CD4-positive, CD25-positive, alpha-beta regulatory T cell (primary cell): ENCODE data around the gene SPATA7. TPM values are rescaled to one million over a fixed set of nuclear protein-coding genes. Genes with fewer than 3 reads are reported as not detected.

Source experiments
- ATAC-seq, 2 donors: fragments of 150-1000 bp; cut with Tn5 transposase; one replicate each; pipeline ENCODE4 v1.10.0; 2021; ENCODE audit warnings: low read depth in 2 of 2, moderate number of reproducible peaks in 2 of 2, moderate library complexity in 1 of 2
- DNase-seq, 3 donors: peaks; one replicate each; pipeline versions ENCODE4 v3.0.0 to v3.0.0-alpha.2; 2012 to 2022; ENCODE audit warnings: mixed read lengths in 1 of 3
- H3K27ac ChIP-seq: one replicate; pipeline ENCODE4 v1.7.0; 2013; ENCODE audit warnings: mild to moderate bottlenecking, low read length; ENCODE audit not compliant: insufficient read depth, poor library complexity, severe bottlenecking
- H3K27me3 ChIP-seq: one replicate; pipeline ENCODE4 v1.7.0; 2013; ENCODE audit warnings: low read length; ENCODE audit not compliant: control insufficient read depth, insufficient read depth
- H3K36me3 ChIP-seq: one replicate; pipeline ENCODE4 v1.7.0; 2013; ENCODE audit warnings: mild to moderate bottlenecking, low read length, moderate library complexity; ENCODE audit not compliant: control insufficient read depth, insufficient read depth
- H3K4me1 ChIP-seq: 2 replicates; pipeline ENCODE4 v1.7.0; 2013; ENCODE audit warnings: mild to moderate bottlenecking, low read length; ENCODE audit not compliant: insufficient read depth, control insufficient read depth, poor library complexity, severe bottlenecking
- H3K4me3 ChIP-seq: one replicate; pipeline ENCODE4 v1.7.0; 2013; ENCODE audit warnings: low read depth, mild to moderate bottlenecking, low read length, moderate library complexity
- H3K9me3 ChIP-seq, 2 experiments: 1 replicate in 1 of 2; 2 replicates in 1 of 2; pipeline ENCODE4 v1.7.0; 2013; ENCODE audit warnings: low read length in 2 of 2, mild to moderate bottlenecking in 1 of 2, moderate library complexity in 1 of 2; ENCODE audit not compliant: control insufficient read depth in 2 of 2
- H3K27ac Mint-ChIP-seq, 3 donors: one replicate each; pipeline ENCODE4 v1.8.0; 2020 to 2022; ENCODE audit warnings: mild to moderate bottlenecking in 3 of 3, mixed read lengths in 3 of 3, moderate library complexity in 2 of 3
- H3K27me3 Mint-ChIP-seq: one replicate; pipeline ENCODE4 v1.8.0; 2022; ENCODE audit warnings: mild to moderate bottlenecking, mixed read lengths
- H3K36me3 Mint-ChIP-seq: one replicate; pipeline ENCODE4 v1.8.0; 2020; ENCODE audit warnings: mixed read lengths
- H3K4me1 Mint-ChIP-seq, 4 donors: one replicate each; pipeline ENCODE4 v1.8.0; 2020 to 2022; ENCODE audit warnings: mixed read lengths in 4 of 4, mild to moderate bottlenecking in 1 of 4
- H3K4me3 Mint-ChIP-seq, 4 donors: one replicate each; pipeline ENCODE4 v1.8.0; 2020 to 2022; ENCODE audit warnings: mild to moderate bottlenecking in 4 of 4, mixed read lengths in 4 of 4, moderate library complexity in 3 of 4
- H3K9me3 Mint-ChIP-seq, 7 donors: one replicate each; pipeline ENCODE4 v1.8.0; 2020 to 2022; ENCODE audit warnings: mixed read lengths in 7 of 7, mild to moderate bottlenecking in 3 of 7, moderate library complexity in 2 of 7
- polyA plus RNA-seq, 4 donors: library from polyadenylated mRNA; unstranded; fragments of 300-500 nt; fragmentation: Illumina TruSeq; gene quantifications; one replicate each; pipeline ENCODE4 v1.2.3, GENCODE V29; 2021
- total RNA-seq: library from RNA; stranded (reverse); gene quantifications from one replicate; pipeline ENCODE4 v1.2.3, GENCODE V29; 2022

Gene SPATA7
- total and polyA plus RNA-seq, 5 donors from 2014 or later, result 1.9 to 3.8 (median 3.3) TPM

DNA sequence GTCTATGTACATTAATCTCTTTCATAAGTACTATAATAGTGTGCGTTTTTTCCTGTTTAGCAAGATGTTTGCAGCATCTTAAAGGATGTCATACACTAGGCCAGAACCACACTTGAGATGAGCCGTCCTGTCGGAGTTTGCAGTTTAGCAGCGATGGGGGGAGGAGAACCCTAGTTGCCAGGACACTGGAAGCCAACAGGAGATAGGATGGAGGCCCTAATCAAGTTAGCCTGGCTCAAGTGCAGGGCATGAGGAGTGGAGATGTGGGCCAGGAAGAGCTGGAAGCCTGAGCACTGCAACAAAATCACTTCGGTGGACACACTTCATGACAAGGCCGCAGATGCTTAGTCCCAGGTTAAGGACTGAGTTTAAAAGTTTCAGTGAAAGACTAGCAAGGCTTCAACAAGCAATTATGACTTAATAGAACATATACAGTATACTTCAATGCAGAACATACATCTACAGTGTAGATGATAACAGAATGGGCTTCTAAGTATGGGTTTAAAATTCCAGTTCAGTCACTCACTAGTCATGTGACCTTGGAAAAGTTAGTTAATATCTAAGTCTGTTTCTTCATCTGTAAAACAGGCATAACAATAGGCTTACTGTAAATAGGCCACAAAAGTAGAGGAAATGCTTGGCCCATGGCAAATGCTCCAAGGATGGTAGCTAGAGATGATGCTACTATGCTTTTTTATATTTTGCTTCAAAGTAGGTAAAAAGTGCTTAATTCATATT, 92.2 kb downstream of the SPATA7 start:
- Mint-ChIP-seq H3K9me3 (peaks cover 0 to under 1% (median 0%) of the 10 kb centered on the region in 7 donors), H3K4me3 (peak overlapping the region in 1 of 4 donors; percentile 43), H3K27ac (no peak overlapping the region), H3K27me3 (no peaks in the 10 kb centered on the region), H3K4me1 (no peaks in the 10 kb centered on the region), H3K36me3 (no peaks in the 10 kb centered on the region)
- H3K27ac ChIP-seq, result no peak overlapping the region
- H3K4me3 ChIP-seq, result no peak overlapping the region
- no peaks in the 10 kb centered on the region for H3K27me3 ChIP-seq
- DNase-seq, result no peak
- H3K9me3 ChIP-seq, result no peaks in the 10 kb centered on the region
- H3K4me1 ChIP-seq, result no peaks in the 10 kb centered on the region
- H3K36me3 ChIP-seq, result no peaks in the 10 kb centered on the region
- no peak for ATAC-seq

DNA sequence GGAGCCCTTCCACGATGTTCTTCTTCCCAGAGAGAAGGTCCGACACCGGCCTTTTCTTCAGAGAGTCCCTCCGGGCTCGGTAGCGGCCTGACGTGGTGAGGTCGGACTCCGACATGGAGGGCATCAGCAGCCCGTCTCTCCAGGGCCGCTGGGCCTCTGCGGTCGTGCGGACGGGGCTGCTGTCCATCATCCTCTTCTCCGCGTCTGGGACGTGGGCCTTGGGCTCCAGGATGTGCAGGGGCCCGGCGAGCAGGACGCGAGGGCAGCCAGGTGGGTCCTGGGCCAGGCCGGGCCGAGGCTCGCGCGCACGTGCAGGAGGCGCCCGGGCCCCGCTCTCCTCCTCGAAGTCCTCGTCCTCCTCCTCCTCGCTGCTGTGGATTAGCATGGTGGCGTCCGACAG, 93.5 kb downstream of the SPATA7 start:
- H3K27ac Mint-ChIP-seq, result no peak overlapping the region
- no peak overlapping the region for H3K27ac ChIP-seq
- H3K4me3 Mint-ChIP-seq, result no peak overlapping the region
- H3K4me3 ChIP-seq, result no peak overlapping the region
- DNase-seq, result no peak
- no peaks in the 10 kb centered on the region for H3K27me3 Mint-ChIP-seq
- no peaks in the 10 kb centered on the region for H3K36me3 Mint-ChIP-seq
- ATAC-seq, result no peak
- no peaks in the 10 kb centered on the region for H3K9me3 ChIP-seq
- H3K4me1 ChIP-seq, result no peaks in the 10 kb centered on the region
- H3K4me1 Mint-ChIP-seq, result no peaks in the 10 kb centered on the region
- H3K36me3 ChIP-seq, result no peaks in the 10 kb centered on the region
- H3K27me3 ChIP-seq, result no peaks in the 10 kb centered on the region
- H3K9me3 Mint-ChIP-seq, result peaks cover 0 to 1% (median 0%) of the 10 kb centered on the region in 7 donors

GRCh38 chr14:88479574-88479987, 94.1 kb downstream of the SPATA7 start:
- no peak overlapping the region for H3K27ac ChIP-seq

GRCh38 chr14:88481059-88481458, 95.6 kb downstream of the SPATA7 start:
- H3K27ac Mint-ChIP-seq, result no peak overlapping the region
- Histone ChIP-seq H3K27me3 (peaks cover 4% of the 10 kb centered on the region), H3K27ac (no peak overlapping the region)

More at GRCh38 chr14:88479574-88479987, 94.1 kb downstream of the SPATA7 start:
- no peaks in the 10 kb centered on the region for H3K4me1 ChIP-seq
- no peaks in the 10 kb centered on the region for H3K27me3 ChIP-seq
- no peak overlapping the region for H3K4me3 Mint-ChIP-seq
- no peaks in the 10 kb centered on the region for H3K9me3 ChIP-seq
- no peaks in the 10 kb centered on the region for H3K27me3 Mint-ChIP-seq
- H3K27ac Mint-ChIP-seq, result no peak overlapping the region
- peaks cover 0 to 1% (median 0%) of the 10 kb centered on the region in 7 donors for H3K9me3 Mint-ChIP-seq
- H3K36me3 Mint-ChIP-seq, result no peaks in the 10 kb centered on the region
- H3K36me3 ChIP-seq, result no peaks in the 10 kb centered on the region
- DNase-seq (no peak), ATAC-seq (no peak)
- H3K4me1 Mint-ChIP-seq, result no peaks in the 10 kb centered on the region
- H3K4me3 ChIP-seq, result no peak overlapping the region

DNA sequence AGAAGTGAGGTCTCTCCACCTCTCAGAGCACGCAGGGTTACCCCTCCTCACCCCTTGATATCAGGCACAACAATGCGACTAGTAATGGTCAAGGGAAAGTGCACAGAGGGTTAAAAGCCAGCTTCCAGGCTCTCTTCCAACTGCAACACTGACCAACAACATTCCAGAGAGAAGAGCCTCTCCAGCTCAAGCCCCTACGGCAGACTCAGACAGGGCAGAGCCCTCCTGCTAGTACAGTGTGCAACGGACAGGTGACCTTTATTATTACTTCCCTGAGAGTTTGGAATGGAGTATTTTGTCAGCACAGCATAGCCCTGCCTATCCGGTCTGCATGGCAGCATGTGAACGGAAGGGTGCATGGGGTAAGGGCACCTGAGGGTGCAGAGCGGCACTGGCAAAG, 96.3 kb downstream of the SPATA7 start:
- Histone ChIP-seq H3K27me3 (peaks cover 4% of the 10 kb centered on the region), H3K9me3 (no peaks in the 10 kb centered on the region), H3K27ac (no peak overlapping the region), H3K4me3 (no peak overlapping the region), H3K36me3 (no peaks in the 10 kb centered on the region), H3K4me1 (no peaks in the 10 kb centered on the region)
- Mint-ChIP-seq H3K27ac (no peak overlapping the region), H3K4me3 (no peak overlapping the region), H3K36me3 (no peaks in the 10 kb centered on the region), H3K27me3 (no peaks in the 10 kb centered on the region), H3K4me1 (no peaks in the 10 kb centered on the region), H3K9me3 (peaks cover 0 to 1% (median 0%) of the 10 kb centered on the region in 7 donors)
- no peak for DNase-seq
- ATAC-seq, result no peak

More at GRCh38 chr14:88481059-88481458, 95.6 kb downstream of the SPATA7 start:
- ATAC-seq (no peak), DNase-seq (no peak)
- H3K4me1 Mint-ChIP-seq, result no peaks in the 10 kb centered on the region
- no peaks in the 10 kb centered on the region for H3K4me1 ChIP-seq
- no peaks in the 10 kb centered on the region for H3K36me3 Mint-ChIP-seq
- no peaks in the 10 kb centered on the region for H3K36me3 ChIP-seq
- H3K9me3 Mint-ChIP-seq, result peaks cover 0 to 1% (median 0%) of the 10 kb centered on the region in 7 donors
- no peaks in the 10 kb centered on the region for H3K9me3 ChIP-seq
- H3K4me3 Mint-ChIP-seq, result no peak overlapping the region
- H3K4me3 ChIP-seq, result no peak overlapping the region
- no peaks in the 10 kb centered on the region for H3K27me3 Mint-ChIP-seq

- H3K36me3 ChIP-seq, result no peaks in the 10 kb centered on the region
- ATAC-seq, result no peak
These were observed 97.1 kb downstream of the SPATA7 start for GRCh38 chr14:88482524-88482923.

More at GRCh38 chr14:88482524-88482923, 97.1 kb downstream of the SPATA7 start:
- Mint-ChIP-seq H3K9me3 (peaks cover 0 to 1% (median 0%) of the 10 kb centered on the region in 7 donors), H3K4me3 (no peak overlapping the region), H3K36me3 (no peaks in the 10 kb centered on the region), H3K27ac (no peak overlapping the region), H3K4me1 (no peaks in the 10 kb centered on the region), H3K27me3 (no peaks in the 10 kb centered on the region)
- peaks cover 4% of the 10 kb centered on the region for H3K27me3 ChIP-seq
- no peak overlapping the region for H3K4me3 ChIP-seq
- H3K4me1 ChIP-seq, result no peaks in the 10 kb centered on the region
- no peak overlapping the region for H3K27ac ChIP-seq
- no peak for DNase-seq
- no peaks in the 10 kb centered on the region for H3K9me3 ChIP-seq

Other genes with a start within 250 kb of the SPATA7 start
- gene KCNK10, start 62.4 kb upstream of the SPATA7 start, total RNA-seq, result not detected
- gene KCNK10, start 62.4 kb upstream of the SPATA7 start, polyA plus RNA-seq, result not detected
- gene PTPN21, start 169.3 kb downstream of the SPATA7 start, total RNA-seq, result not detected
- not detected for gene PTPN21, start 169.3 kb downstream of the SPATA7 start, polyA plus RNA-seq
- 39.8 TPM for gene ZC3H14, start 177.4 kb downstream of the SPATA7 start, total RNA-seq
- gene ZC3H14, start 177.4 kb downstream of the SPATA7 start, polyA plus RNA-seq, result 10 to 100 TPM; 41.6 to 50.8 (median 45.6) TPM